Dermis microvascular lymphatic vessel endothelial cell (primary cell): ENCODE measurements around the gene AFF2. TPM values are rescaled to one million over a fixed set of nuclear protein-coding genes. Genes with fewer than 3 reads are reported as not detected.

Source experiments
- DNase-seq, 2 donors: peaks; one replicate each; pipeline versions ENCODE4 v3.0.0 to v3.0.0-alpha.2; 2010; ENCODE audit warnings: low read depth in 2 of 2
- total RNA-seq: library from RNA; depleted of rRNA; stranded (reverse); fragments of >200 nt; gene quantifications from 2 replicates; pipeline ENCODE4 v1.2.1, GENCODE V29; 2014

AFF2 gene
- total RNA-seq, 1 donor from 2014 or later = 0.26 TPM

- no peak for DNase-seq
These were observed 223.1 kb downstream of the AFF2 start for GRCh38 chrX:148723551-148723950.

- DNase-seq = no peak
These were observed 228.5 kb downstream of the AFF2 start for GRCh38 chrX:148728901-148729300.

- no peak for DNase-seq
These were observed 232.3 kb downstream of the AFF2 start for GRCh38 chrX:148732743-148733142.

- DNase-seq = no peak
These were observed 241.0 kb downstream of the AFF2 start for GRCh38 chrX:148741441-148741840.

- DNase-seq = no peak
These were observed 254.7 kb downstream of the AFF2 start for GRCh38 chrX:148755111-148755510.

GRCh38 chrX:148763896-148764295, 263.5 kb downstream of the AFF2 start:
- DNase-seq = no peak

- DNase-seq = no peak
These were observed 267.9 kb downstream of the AFF2 start for GRCh38 chrX:148768296-148768695.

GRCh38 chrX:148771440-148771839, 271.0 kb downstream of the AFF2 start:
- DNase-seq = no peak

- DNase-seq = no peak
These were observed 273.9 kb downstream of the AFF2 start for GRCh38 chrX:148774276-148774675.

GRCh38 chrX:148784137-148784536, 283.7 kb downstream of the AFF2 start:
- DNase-seq = no peak

- no peak for DNase-seq
These were observed 284.4 kb downstream of the AFF2 start for GRCh38 chrX:148784856-148785255.

GRCh38 chrX:148785256-148785655, 284.8 kb downstream of the AFF2 start:
- DNase-seq = no peak

- DNase-seq = no peak
These were observed 288.0 kb downstream of the AFF2 start for GRCh38 chrX:148788449-148788848.

- no peak for DNase-seq
These were observed 293.9 kb downstream of the AFF2 start for GRCh38 chrX:148794350-148794749.

- DNase-seq = no peak
These were observed 304.4 kb downstream of the AFF2 start for GRCh38 chrX:148804579-148805355.

- DNase-seq = no peak
These were observed 305.9 kb downstream of the AFF2 start for GRCh38 chrX:148806145-148806870.

GRCh38 chrX:148808833-148809232, 308.4 kb downstream of the AFF2 start:
- DNase-seq = no peak

GRCh38 chrX:148811236-148811635, 310.8 kb downstream of the AFF2 start:
- DNase-seq = no peak

- DNase-seq = no peak
These were observed 313.0 kb downstream of the AFF2 start for GRCh38 chrX:148813422-148813821.

GRCh38 chrX:148813967-148814366, 313.6 kb downstream of the AFF2 start:
- no peak for DNase-seq

- DNase-seq = no peak
These were observed 315.0 kb downstream of the AFF2 start for GRCh38 chrX:148815218-148815961.

GRCh38 chrX:148823986-148824385, 323.6 kb downstream of the AFF2 start:
- DNase-seq = no peak
